ENCODE data around the gene UGGT1. TPM values are rescaled to one million over a fixed set of nuclear protein-coding genes. Genes with fewer than 3 reads are reported as not detected.

UGGT1 gene
- total and polyA plus RNA-seq, 4 donors, result 6.7 to 74.7 (median 32.4) TPM

GRCh38 chr2:128105072-128105471 is 14.1 kb downstream of the UGGT1 start (continued):
- TF ChIP-seq EGR1 (IDR thresholded peaks at IDR 0.05; ENCODE audit: low read depth in 2 of 2) (no peak), FOXA2 (IDR thresholded peaks at IDR 0.05) (no peak)

- WGBS, result 87% methylated on average over 1 of the region's 1 CpG
- H3K4me1 ChIP-seq (ENCODE audit: control insufficient read depth in 4 of 4, insufficient read depth in 4 of 4, low read length in 3 of 4), result no peaks in the 10 kb centered on the region
- no peak overlapping the region for H3K27ac ChIP-seq (ENCODE audit: low read depth in 1 of 2, low read length in 2 of 2)
- no peak for DNase-seq (ENCODE audit: low spot score)
- H3K36me3 ChIP-seq (ENCODE audit: control insufficient read depth in 4 of 4, insufficient read depth in 3 of 4, low read depth in 1 of 4, low read length in 3 of 4), result peaks cover 5 to 34% (median 24%) of the 10 kb centered on the region in 4 donors
- no peaks in the 10 kb centered on the region for H3K9me3 ChIP-seq (ENCODE audit: control insufficient read depth in 4 of 4, low read length in 3 of 4)
- H3K9ac ChIP-seq (ENCODE audit: low read depth in 1 of 2, low read length in 2 of 2), result no peak overlapping the region
- no peaks in the 10 kb centered on the region for H3K27me3 ChIP-seq (ENCODE audit: control insufficient read depth in 4 of 4, insufficient read depth in 4 of 4, low read length in 3 of 4)
- no peak for TF ChIP-seq REST (IDR thresholded peaks at IDR 0.05)
- no peak for TF ChIP-seq ZBTB33 (IDR thresholded peaks at IDR 0.05)
- TF ChIP-seq SP1 (IDR thresholded peaks at IDR 0.05), result no peak
- TF ChIP-seq FOXA2 (IDR thresholded peaks at IDR 0.05), result no peak
- TF ChIP-seq, protein P1, sequence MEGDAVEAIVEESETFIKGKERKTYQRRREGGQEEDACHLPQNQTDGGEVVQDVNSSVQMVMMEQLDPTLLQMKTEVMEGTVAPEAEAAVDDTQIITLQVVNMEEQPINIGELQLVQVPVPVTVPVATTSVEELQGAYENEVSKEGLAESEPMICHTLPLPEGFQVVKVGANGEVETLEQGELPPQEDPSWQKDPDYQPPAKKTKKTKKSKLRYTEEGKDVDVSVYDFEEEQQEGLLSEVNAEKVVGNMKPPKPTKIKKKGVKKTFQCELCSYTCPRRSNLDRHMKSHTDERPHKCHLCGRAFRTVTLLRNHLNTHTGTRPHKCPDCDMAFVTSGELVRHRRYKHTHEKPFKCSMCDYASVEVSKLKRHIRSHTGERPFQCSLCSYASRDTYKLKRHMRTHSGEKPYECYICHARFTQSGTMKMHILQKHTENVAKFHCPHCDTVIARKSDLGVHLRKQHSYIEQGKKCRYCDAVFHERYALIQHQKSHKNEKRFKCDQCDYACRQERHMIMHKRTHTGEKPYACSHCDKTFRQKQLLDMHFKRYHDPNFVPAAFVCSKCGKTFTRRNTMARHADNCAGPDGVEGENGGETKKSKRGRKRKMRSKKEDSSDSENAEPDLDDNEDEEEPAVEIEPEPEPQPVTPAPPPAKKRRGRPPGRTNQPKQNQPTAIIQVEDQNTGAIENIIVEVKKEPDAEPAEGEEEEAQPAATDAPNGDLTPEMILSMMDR (IDR thresholded peaks at IDR 0.05; ENCODE audit: low read depth, low read length, missing input control), result no peak
- no peak for TF ChIP-seq HNF4G (IDR thresholded peaks at IDR 0.05)
- TF ChIP-seq NR2F2 (IDR thresholded peaks at IDR 0.05), result no peak
- TF ChIP-seq MAX (IDR thresholded peaks at IDR 0.05), result no peak
- TF ChIP-seq RAD21 (IDR thresholded peaks at IDR 0.05), result no peak
- TF ChIP-seq HNF4A (conservative IDR thresholded peaks at IDR 0.05), result no peak
- TF ChIP-seq ATF3 (IDR thresholded peaks at IDR 0.05), result no peak
- no peak for TF ChIP-seq EGR1 (IDR thresholded peaks at IDR 0.05; ENCODE audit: low read depth in 2 of 2)
- TF ChIP-seq JUND (IDR thresholded peaks at IDR 0.05), result no peak
- TF ChIP-seq TAF1 (conservative IDR thresholded peaks at IDR 0.05), result no peak
- no peak overlapping the region for H3K4me3 ChIP-seq (ENCODE audit: low read depth in 1 of 3, low read length in 3 of 3)
Measured at GRCh38 chr2:128108166-128108565, 17.2 kb downstream of the UGGT1 start.

Measured in liver (tissue), 9 donors.